Bronchial epithelial cell (primary cell): ENCODE data around the gene ABCA1. TPM values are rescaled to one million over a fixed set of nuclear protein-coding genes. Genes with fewer than 3 reads are reported as not detected.
"Not testable (repeated sequence)": the region's sequence is repeated elsewhere in the genome, so short reads cannot be mapped to it uniquely, and the experiment has no call there.

Source experiments
- DNase-seq: peaks from one replicate; pipeline ENCODE4 v3.0.0-alpha.2; 2010; ENCODE audit warnings: low read depth
- FAIRE-seq: peaks from 2 replicates; lab custom pipeline; 2011; peaks lifted over from hg19 to GRCh38; lab: Jason Lieb, UNC
- H3K27me3 ChIP-seq: 2 replicates; pipeline ENCODE4 v1.5.1; 2011; ENCODE audit warnings: low read length; ENCODE audit not compliant: control insufficient read depth, insufficient read depth
- H3K36me3 ChIP-seq: 2 replicates; pipeline ENCODE4 v1.5.1; 2011; ENCODE audit warnings: low read length; ENCODE audit not compliant: control insufficient read depth, insufficient read depth
- H3K4me3 ChIP-seq: 2 replicates; pipeline ENCODE4 v1.5.1; 2011; ENCODE audit warnings: mild to moderate bottlenecking, low read depth, low read length, control low read depth
- CTCF ChIP-seq: IDR thresholded peaks from 2 replicates; pipeline ENCODE4 v1.5.1; 2011; ENCODE audit warnings: mild to moderate bottlenecking, moderate library complexity, low read length, control low read depth, inconsistent platforms; ENCODE audit not compliant: insufficient read depth, severe bottlenecking
- total RNA-seq: library from RNA; depleted of rRNA; stranded (reverse); fragments of >200 nt; gene quantifications from 2 replicates; pipeline ENCODE4 v1.2.1, GENCODE V29; 2014

Gene ABCA1
- total RNA-seq, 1 donor from 2014 or later = 34.2 TPM

GRCh38 chr9:104899759-104900247, 28.2 kb downstream of the ABCA1 start:
- TF ChIP-seq CTCF = no peak
- no peak for FAIRE-seq
- no peaks in the 10 kb centered on the region for H3K27me3 ChIP-seq

DNA sequence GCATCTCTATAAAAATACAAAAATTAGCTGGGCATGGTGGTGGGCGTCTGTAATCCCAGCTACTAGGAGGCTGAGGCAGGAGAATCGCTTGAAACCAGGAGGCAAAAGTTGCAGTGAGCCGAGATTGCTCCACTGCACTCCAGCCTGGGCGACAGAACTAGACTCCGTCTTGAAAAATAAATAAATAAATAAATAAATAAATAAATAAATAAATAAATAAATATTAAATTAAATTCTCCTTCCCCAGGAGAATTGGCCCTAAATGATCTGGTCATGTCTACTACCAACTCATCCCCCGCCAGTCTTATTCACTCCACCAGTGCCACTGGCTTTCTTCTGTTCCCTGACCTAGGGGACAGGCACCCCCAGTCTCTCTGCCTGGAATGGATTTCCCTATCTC, 29.6 kb downstream of the ABCA1 start:
- H3K36me3 ChIP-seq, H3K4me3 ChIP-seq, FAIRE-seq, H3K27me3 ChIP-seq, DNase-seq: not testable (repeated sequence)

More at GRCh38 chr9:104899759-104900247, 28.2 kb downstream of the ABCA1 start:
- Histone ChIP-seq H3K4me3 (no peak overlapping the region), H3K36me3 (no peaks in the 10 kb centered on the region)
- DNase-seq = no peak

DNA sequence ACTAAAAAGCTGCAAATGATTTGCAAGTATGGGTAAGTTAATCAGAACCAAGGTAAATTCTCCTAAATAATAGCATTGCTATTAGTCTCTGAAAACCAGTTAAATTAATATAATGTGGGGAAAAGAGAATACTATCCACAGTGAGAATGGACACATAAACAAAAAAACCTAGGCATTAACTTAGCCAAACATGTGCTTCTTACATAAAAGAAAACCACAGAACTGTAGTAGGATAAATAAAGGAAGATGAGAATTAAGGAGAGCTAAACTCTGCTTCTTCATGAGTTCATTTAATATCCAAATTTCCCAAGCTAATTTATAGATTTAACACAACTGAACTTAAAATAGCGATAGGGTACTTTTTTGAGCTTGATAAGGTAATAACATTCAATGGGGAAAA, 31.8 kb downstream of the ABCA1 start:
- DNase-seq (no peak), FAIRE-seq (no peak)
- H3K36me3 ChIP-seq = no peaks in the 10 kb centered on the region
- no peak for TF ChIP-seq CTCF
- H3K4me3 ChIP-seq = no peak overlapping the region
- no peaks in the 10 kb centered on the region for H3K27me3 ChIP-seq

DNA sequence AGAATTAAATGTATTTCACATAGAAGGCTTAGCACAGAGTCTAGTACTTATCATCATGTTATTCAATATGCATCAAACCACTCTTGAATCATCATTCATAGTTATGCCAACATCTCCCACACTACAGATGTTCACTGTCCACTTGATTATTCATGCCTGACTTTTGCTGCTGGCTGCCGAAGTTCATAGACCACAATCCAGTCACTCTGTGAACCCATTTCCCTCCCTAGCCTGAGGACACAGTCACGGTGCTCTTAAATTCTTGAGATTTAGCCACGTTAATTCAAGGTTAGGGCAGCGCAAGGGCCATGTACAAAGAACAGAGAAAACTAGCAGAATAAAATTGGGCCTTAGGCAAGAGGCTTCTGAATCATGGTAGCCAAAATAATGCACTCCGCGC, 32.4 kb downstream of the ABCA1 start:
- no peak overlapping the region for H3K4me3 ChIP-seq
- FAIRE-seq (no peak), DNase-seq (peak; percentile 77)
- H3K27me3 ChIP-seq = no peaks in the 10 kb centered on the region
- no peak for TF ChIP-seq CTCF
- H3K36me3 ChIP-seq = no peaks in the 10 kb centered on the region

GRCh38 chr9:104892701-104893100, 35.3 kb downstream of the ABCA1 start:
- Histone ChIP-seq H3K36me3 (no peaks in the 10 kb centered on the region), H3K4me3 (no peak overlapping the region), H3K27me3 (no peaks in the 10 kb centered on the region)
- DNase-seq (no peak), FAIRE-seq (no peak)
- no peak for TF ChIP-seq CTCF

DNA sequence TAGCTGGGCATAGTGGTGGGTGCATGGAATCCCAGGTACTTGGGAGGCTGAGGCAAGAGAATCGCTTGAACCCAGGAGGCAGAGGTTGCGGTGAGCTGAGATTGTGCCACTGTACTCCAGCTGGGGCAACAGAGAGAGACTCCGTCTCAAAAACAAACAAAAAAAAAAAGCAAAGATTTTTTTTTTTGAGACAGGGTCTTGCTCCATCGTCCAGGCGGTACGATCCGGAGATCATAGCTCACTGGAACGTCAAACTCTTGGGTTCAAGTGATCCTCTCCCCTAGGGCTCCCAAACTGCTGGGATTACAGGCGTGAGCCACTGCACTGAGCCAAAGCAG, 37.6 kb downstream of the ABCA1 start:
- no peak overlapping the region for H3K4me3 ChIP-seq
- DNase-seq (no peak), FAIRE-seq (no peak)
- H3K36me3 ChIP-seq = no peaks in the 10 kb centered on the region
- no peaks in the 10 kb centered on the region for H3K27me3 ChIP-seq
- no peak for TF ChIP-seq CTCF
